HL-60 (cell line): ENCODE measurements around the gene RBMS2.
A peak's percentile ranks its signal among the peaks of the same experiment; 100 is the strongest.

Experiments used
- DNase-seq, 2 experiments: peaks; one replicate each; pipeline ENCODE4 v3.0.0-alpha.2; 2010 to 2020; ENCODE audit warnings: low read depth in 1 of 2, low spot score in 1 of 2
- H3K27ac ChIP-seq: fragments of 250-450 bp; sonication (Bioruptor Pico); replicated peaks from 2 replicates; pipeline ENCODE4 v1.5.1; 2020; ENCODE audit warnings: mild to moderate bottlenecking, moderate library complexity
- H3K27me3 ChIP-seq: fragments of 250-450 bp; sonication (Bioruptor Pico); 2 replicates; pipeline ENCODE4 v1.5.1; 2021; ENCODE audit warnings: mild to moderate bottlenecking, moderate library complexity; ENCODE audit not compliant: insufficient read depth, poor library complexity, severe bottlenecking
- H3K4me3 ChIP-seq: replicated peaks from 2 replicates; pipeline ENCODE4 v1.5.1; 2011; ENCODE audit warnings: mild to moderate bottlenecking, control low read depth, low read length; ENCODE audit not compliant: insufficient read depth
- GABPA ChIP-seq: IDR thresholded peaks from 2 replicates; pipeline ENCODE4 v1.6.1; 2012; ENCODE audit warnings: low read depth
- POLR2AphosphoS5 ChIP-seq: IDR thresholded peaks from 2 replicates; pipeline ENCODE4 v1.6.1; 2012; ENCODE audit warnings: low read depth
- SPI1 ChIP-seq: IDR thresholded peaks from 2 replicates; pipeline ENCODE4 v1.6.1; 2012; ENCODE audit warnings: low read depth, mild to moderate bottlenecking, borderline replicate concordance
- TF ChIP-seq, protein P1 (sequence below): IDR thresholded peaks from 2 replicates; pipeline ENCODE4 v1.6.1; 2012; ENCODE audit warnings: low read depth; ENCODE audit not compliant: insufficient replicate concordance
- TF ChIP-seq, protein P2 (sequence below): IDR thresholded peaks from one replicate; pipeline ENCODE4 v1.5.1; 2011; ENCODE audit warnings: low read length, control low read depth, inconsistent platforms; ENCODE audit not compliant: insufficient read depth

Gene RBMS2

GRCh38 chr12:56484566-56484965 is 37.1 kb upstream of the RBMS2 start:
- TF ChIP-seq, protein P1, sequence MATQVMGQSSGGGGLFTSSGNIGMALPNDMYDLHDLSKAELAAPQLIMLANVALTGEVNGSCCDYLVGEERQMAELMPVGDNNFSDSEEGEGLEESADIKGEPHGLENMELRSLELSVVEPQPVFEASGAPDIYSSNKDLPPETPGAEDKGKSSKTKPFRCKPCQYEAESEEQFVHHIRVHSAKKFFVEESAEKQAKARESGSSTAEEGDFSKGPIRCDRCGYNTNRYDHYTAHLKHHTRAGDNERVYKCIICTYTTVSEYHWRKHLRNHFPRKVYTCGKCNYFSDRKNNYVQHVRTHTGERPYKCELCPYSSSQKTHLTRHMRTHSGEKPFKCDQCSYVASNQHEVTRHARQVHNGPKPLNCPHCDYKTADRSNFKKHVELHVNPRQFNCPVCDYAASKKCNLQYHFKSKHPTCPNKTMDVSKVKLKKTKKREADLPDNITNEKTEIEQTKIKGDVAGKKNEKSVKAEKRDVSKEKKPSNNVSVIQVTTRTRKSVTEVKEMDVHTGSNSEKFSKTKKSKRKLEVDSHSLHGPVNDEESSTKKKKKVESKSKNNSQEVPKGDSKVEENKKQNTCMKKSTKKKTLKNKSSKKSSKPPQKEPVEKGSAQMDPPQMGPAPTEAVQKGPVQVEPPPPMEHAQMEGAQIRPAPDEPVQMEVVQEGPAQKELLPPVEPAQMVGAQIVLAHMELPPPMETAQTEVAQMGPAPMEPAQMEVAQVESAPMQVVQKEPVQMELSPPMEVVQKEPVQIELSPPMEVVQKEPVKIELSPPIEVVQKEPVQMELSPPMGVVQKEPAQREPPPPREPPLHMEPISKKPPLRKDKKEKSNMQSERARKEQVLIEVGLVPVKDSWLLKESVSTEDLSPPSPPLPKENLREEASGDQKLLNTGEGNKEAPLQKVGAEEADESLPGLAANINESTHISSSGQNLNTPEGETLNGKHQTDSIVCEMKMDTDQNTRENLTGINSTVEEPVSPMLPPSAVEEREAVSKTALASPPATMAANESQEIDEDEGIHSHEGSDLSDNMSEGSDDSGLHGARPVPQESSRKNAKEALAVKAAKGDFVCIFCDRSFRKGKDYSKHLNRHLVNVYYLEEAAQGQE, result no peak
- TF ChIP-seq, protein P2, sequence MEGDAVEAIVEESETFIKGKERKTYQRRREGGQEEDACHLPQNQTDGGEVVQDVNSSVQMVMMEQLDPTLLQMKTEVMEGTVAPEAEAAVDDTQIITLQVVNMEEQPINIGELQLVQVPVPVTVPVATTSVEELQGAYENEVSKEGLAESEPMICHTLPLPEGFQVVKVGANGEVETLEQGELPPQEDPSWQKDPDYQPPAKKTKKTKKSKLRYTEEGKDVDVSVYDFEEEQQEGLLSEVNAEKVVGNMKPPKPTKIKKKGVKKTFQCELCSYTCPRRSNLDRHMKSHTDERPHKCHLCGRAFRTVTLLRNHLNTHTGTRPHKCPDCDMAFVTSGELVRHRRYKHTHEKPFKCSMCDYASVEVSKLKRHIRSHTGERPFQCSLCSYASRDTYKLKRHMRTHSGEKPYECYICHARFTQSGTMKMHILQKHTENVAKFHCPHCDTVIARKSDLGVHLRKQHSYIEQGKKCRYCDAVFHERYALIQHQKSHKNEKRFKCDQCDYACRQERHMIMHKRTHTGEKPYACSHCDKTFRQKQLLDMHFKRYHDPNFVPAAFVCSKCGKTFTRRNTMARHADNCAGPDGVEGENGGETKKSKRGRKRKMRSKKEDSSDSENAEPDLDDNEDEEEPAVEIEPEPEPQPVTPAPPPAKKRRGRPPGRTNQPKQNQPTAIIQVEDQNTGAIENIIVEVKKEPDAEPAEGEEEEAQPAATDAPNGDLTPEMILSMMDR, result no peak
- TF ChIP-seq POLR2AphosphoS5, result no peak
- no peak for TF ChIP-seq GABPA
- no peak for TF ChIP-seq SPI1
- H3K4me3 ChIP-seq, result no peak overlapping the region

DNA sequence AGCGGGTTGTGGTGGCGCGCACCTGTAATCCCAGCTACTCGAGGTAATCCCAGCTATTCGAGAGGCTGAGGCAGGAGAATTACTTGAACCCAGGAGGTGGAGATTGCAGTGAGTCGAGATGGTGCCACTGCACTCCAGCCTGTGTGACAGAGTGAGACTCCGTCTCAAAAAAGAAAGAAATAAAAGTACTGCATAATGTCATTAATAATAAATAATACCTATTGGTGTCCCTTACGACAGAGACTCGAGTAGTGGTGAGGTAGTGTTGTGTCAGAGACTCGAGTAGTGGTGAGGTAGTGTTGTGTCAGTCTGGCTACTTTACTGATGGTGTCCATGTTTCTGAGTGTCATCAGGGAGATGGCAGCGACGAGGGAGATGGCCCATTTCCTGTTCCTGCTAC is 34.9 kb upstream of the RBMS2 start:
- no peak for TF ChIP-seq POLR2AphosphoS5
- TF ChIP-seq SPI1, result no peak
- TF ChIP-seq, protein P2, result no peak
- TF ChIP-seq GABPA, result no peak
- Histone ChIP-seq H3K27me3 (peaks cover 33% of the 10 kb centered on the region), H3K27ac (no peak overlapping the region), H3K4me3 (no peak overlapping the region)
- no peak for DNase-seq

More at GRCh38 chr12:56484566-56484965, 37.1 kb upstream of the RBMS2 start:
- Histone ChIP-seq H3K27me3 (peaks cover 29% of the 10 kb centered on the region), H3K27ac (no peak overlapping the region)
- no peak for DNase-seq

GRCh38 chr12:56487448-56488040 is 34.1 kb upstream of the RBMS2 start:
- Histone ChIP-seq H3K4me3 (peak overlapping the region; percentile 23), H3K27me3 (peaks cover 33% of the 10 kb centered on the region), H3K27ac (no peak overlapping the region)
- TF ChIP-seq POLR2AphosphoS5, result no peak
- no peak for TF ChIP-seq GABPA
- TF ChIP-seq SPI1, result no peak
- TF ChIP-seq, protein P1, result no peak
- TF ChIP-seq, protein P2, result no peak
- no peak for DNase-seq
